ENCODE measurements around the gene FIP1L1. TPM values are rescaled to one million over a fixed set of nuclear protein-coding genes. Genes with fewer than 3 reads are reported as not detected.

FIP1L1 gene
- total and polyA plus RNA-seq, 10 donors: 32.4 to 87.0 (median 59.9) TPM

DNA sequence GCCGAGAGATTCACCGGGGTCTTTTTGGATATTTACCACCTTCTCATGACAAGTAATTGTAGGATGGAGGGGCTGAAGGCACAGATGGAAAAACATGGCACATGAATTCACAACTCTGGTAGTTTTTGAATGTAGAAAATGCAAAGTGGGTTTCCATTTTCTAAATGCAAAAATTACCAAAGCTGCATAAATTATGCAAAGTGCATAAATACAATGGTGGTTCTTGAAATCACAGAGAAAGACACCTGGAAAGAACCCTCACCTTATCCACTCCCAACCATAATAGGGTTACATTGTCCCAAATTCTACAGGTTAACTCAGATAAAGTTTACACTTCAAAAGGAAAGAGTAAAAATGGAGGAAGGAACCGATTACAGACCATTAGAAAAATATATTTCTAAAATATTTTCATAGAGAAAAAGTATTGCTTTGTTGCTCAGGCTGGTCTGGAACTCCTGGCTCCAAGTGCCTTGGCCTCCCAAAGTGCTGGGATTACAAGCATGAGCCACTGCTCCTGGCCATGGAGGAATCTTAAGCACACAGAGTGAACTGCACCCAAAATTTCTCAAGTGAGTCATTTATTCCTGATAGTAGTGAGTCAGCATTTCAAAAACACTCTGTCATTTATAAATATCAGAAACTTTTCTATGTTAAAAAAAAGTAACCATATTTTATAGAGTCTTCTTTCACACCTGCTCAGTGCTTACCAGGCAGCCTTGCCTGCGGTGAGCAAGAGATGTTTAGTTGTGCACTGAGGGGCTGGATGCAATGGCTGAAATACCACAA, 101.4 kb downstream of the FIP1L1 start:
- intact Hi-C loops (cut with DNase I; ENCODE audit: low total_unique reads): no loop called here
- TF ChIP-seq, protein P1, sequence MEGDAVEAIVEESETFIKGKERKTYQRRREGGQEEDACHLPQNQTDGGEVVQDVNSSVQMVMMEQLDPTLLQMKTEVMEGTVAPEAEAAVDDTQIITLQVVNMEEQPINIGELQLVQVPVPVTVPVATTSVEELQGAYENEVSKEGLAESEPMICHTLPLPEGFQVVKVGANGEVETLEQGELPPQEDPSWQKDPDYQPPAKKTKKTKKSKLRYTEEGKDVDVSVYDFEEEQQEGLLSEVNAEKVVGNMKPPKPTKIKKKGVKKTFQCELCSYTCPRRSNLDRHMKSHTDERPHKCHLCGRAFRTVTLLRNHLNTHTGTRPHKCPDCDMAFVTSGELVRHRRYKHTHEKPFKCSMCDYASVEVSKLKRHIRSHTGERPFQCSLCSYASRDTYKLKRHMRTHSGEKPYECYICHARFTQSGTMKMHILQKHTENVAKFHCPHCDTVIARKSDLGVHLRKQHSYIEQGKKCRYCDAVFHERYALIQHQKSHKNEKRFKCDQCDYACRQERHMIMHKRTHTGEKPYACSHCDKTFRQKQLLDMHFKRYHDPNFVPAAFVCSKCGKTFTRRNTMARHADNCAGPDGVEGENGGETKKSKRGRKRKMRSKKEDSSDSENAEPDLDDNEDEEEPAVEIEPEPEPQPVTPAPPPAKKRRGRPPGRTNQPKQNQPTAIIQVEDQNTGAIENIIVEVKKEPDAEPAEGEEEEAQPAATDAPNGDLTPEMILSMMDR (IDR thresholded peaks at IDR 0.05 in 8 of 11, conservative IDR thresholded peaks at IDR 0.05 in 3 of 11): no peak
- TF ChIP-seq POLR2A (IDR thresholded peaks at IDR 0.05): no peak
- no peak for TF ChIP-seq POLR2AphosphoS5 (IDR thresholded peaks at IDR 0.05)
- H3K27ac ChIP-seq: no peak overlapping the region

DNA sequence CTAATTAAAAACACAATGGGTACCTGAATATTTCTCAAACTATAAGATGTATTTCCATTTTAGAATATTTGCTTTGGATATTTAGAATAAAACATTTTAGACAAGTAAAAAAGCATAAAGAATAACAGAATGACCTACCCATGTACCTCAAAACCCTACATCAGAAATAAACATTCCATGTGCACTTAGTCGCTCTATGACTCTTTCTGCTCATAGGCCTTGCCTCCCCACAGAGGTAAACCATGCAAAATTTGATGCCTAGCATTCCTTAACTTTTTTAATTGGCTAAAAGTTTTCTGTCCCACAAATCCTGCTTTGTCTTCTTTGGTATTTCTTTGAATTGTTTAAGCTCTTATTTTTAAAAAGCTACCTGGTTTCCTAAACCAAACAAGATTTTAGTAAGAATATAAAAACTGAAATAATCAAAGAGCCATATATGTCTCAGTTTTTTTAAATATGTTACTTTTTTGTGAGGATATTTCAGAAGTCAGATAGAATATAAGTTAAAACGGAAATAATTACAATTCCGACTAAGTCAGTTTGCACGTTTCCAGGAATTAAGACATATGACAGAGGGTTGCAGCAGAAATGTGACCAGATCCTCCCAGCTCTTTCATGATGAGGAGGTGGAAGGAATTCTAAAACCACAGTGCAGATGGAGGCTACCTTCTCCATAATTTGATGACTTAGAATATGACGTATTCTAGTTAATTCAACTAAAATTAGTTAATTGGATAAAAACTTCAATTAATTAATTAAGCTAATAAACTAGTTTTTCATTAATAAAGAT, 102.5 kb downstream of the FIP1L1 start:
- no peak overlapping the region for H3K4me3 ChIP-seq
- no peak overlapping the region for H3K27ac ChIP-seq
- no peaks in the 10 kb centered on the region for H3K9me3 ChIP-seq
- TF ChIP-seq POLR2A (IDR thresholded peaks at IDR 0.05): no peak
- TF ChIP-seq, protein P1 (IDR thresholded peaks at IDR 0.05 in 8 of 11, conservative IDR thresholded peaks at IDR 0.05 in 3 of 11): no peak
- no peak for TF ChIP-seq POLR2AphosphoS5 (IDR thresholded peaks at IDR 0.05)
- no peaks in the 10 kb centered on the region for H3K4me1 ChIP-seq
- H3K36me3 ChIP-seq: no peaks in the 10 kb centered on the region
- intact Hi-C loops (cut with DNase I; ENCODE audit: low total_unique reads): no loop called here
- H3K27me3 ChIP-seq (replicated peaks in 1 of 7): no peaks in the 10 kb centered on the region
- no peak for DNase-seq
- 73 to 95% (median 91%) methylated on average over 5 of the region's 5 CpGs for WGBS, 5 donors

More for the DNA sequence above, 101.4 kb downstream of the FIP1L1 start:
- no peak for DNase-seq
- H3K4me3 ChIP-seq: no peak overlapping the region
- 90 to 97% (median 94%) methylated on average over 4 of the region's 4 CpGs for WGBS, 5 donors
- H3K4me1 ChIP-seq: no peaks in the 10 kb centered on the region
- H3K27me3 ChIP-seq (replicated peaks in 1 of 7): no peaks in the 10 kb centered on the region
- no peaks in the 10 kb centered on the region for H3K9me3 ChIP-seq
- no peaks in the 10 kb centered on the region for H3K36me3 ChIP-seq

DNA sequence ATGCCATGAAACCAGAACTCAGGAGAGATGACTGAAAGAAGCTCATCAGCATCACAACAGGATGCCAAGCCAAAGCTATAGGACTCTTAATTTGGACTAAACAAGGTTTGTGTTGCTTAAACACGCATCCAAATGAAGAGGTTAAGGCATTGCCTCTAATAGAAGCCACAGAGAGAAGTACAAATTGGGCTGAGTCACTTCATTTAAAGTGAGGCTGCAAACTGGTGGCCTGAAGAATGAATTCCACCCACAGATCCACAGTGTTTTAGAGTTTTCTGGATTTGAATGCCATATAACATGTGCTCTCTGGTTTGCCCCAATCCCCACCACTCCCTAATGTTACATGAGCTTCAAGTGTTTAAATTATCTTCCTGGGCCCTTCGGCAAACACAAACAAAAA, 103.5 kb downstream of the FIP1L1 start:
- Histone ChIP-seq H3K27me3 (replicated peaks in 1 of 7) (no peaks in the 10 kb centered on the region), H3K4me1 (no peaks in the 10 kb centered on the region), H3K9me3 (no peaks in the 10 kb centered on the region), H3K27ac (no peak overlapping the region), H3K4me3 (no peak overlapping the region), H3K36me3 (no peaks in the 10 kb centered on the region)
- WGBS, 5 donors: 82 to 94% (median 86%) methylated on average over 2 of the region's 2 CpGs
- TF ChIP-seq, protein P1 (IDR thresholded peaks at IDR 0.05 in 8 of 11, conservative IDR thresholded peaks at IDR 0.05 in 3 of 11): no peak
- TF ChIP-seq POLR2A (IDR thresholded peaks at IDR 0.05) (no peak), POLR2AphosphoS5 (IDR thresholded peaks at IDR 0.05) (no peak)
- intact Hi-C loops (cut with DNase I; ENCODE audit: low total_unique reads): no loop called here
- DNase-seq: no peak

DNA sequence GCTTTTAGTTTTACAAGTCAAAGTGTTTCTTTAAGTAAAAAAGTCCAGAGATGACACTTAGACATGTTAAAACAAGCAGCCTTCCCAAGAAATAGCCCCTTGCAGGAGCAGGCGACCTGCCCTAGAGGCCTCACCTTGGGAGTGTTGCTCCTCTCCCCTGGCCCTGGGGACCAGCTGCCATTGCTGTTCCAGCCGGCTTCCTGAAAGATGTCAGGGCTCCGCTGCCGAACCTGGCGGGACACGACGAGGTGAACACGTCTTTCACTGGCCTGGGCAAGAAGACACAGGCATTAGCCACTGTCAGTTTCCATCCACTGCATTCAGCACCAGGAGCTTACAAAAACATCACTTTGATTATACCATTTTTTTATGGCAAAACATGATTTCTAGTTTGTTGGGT, 104.1 kb downstream of the FIP1L1 start:
- no peak for DNase-seq
- Histone ChIP-seq H3K27me3 (replicated peaks in 1 of 7) (no peaks in the 10 kb centered on the region), H3K9me3 (no peaks in the 10 kb centered on the region), H3K36me3 (no peaks in the 10 kb centered on the region), H3K27ac (no peak overlapping the region), H3K4me3 (no peak overlapping the region), H3K4me1 (no peaks in the 10 kb centered on the region)
- intact Hi-C loops (cut with DNase I; ENCODE audit: low total_unique reads): no loop called here
- TF ChIP-seq POLR2AphosphoS5 (IDR thresholded peaks at IDR 0.05): no peak
- TF ChIP-seq, protein P1 (IDR thresholded peaks at IDR 0.05 in 8 of 11, conservative IDR thresholded peaks at IDR 0.05 in 3 of 11): no peak
- no peak for TF ChIP-seq POLR2A (IDR thresholded peaks at IDR 0.05)
- WGBS, 5 donors: 91 to 95% (median 94%) methylated on average over 8 of the region's 8 CpGs
